ENCODE measurements around the gene AP3S2. TPM values are rescaled to one million over a fixed set of nuclear protein-coding genes. Genes with fewer than 3 reads are reported as not detected.
"Not testable (repeated sequence)": the region's sequence is repeated elsewhere in the genome, so short reads cannot be mapped to it uniquely, and the experiment has no call there.

Gene AP3S2
- total RNA-seq (37.9 and 50.2 TPM in 2 replicates), polyA plus RNA-seq (31.0 and 34.6 TPM in 2 replicates)

GRCh38 chr15:89893696-89894447 lies at the start of gene AP3S2:
AP3S2 (minus strand) TSS chr15:89893994; CDS start chr15:89893949, 45 bp downstream.
- Histone ChIP-seq H3K4me3 (peak within 1 kb of the TSS; percentile 86), H3K27ac (peak within 1 kb of the TSS; percentile 91), H3K9me3 (ENCODE audit: low read depth) (no peaks in the 10 kb centered on the region), H3K27me3 (no peaks in the 10 kb centered on the region), H3K36me3 (peaks cover 1% of the 10 kb centered on the region), H3K4me1 (ENCODE audit: low read depth) (peaks cover 4% of the 10 kb centered on the region)
- peak; percentile 92 to 97 for DNase-seq (ENCODE audit: low read depth in 1 of 2, low spot score in 1 of 2)
- no peak for TF ChIP-seq CTCF (IDR thresholded peaks at IDR 0.05; ENCODE audit: low read depth, low read length)

GRCh38 chr15:89939910-89940309 lies 46.1 kb upstream of the AP3S2 start:
- H3K27ac ChIP-seq, result no peak overlapping the region
- H3K4me3 ChIP-seq, result no peak overlapping the region
- no peak for DNase-seq (ENCODE audit: low read depth in 1 of 2, low spot score in 1 of 2)
- H3K9me3 ChIP-seq (ENCODE audit: low read depth), result no peaks in the 10 kb centered on the region
- no peaks in the 10 kb centered on the region for H3K4me1 ChIP-seq (ENCODE audit: low read depth)
- no peaks in the 10 kb centered on the region for H3K27me3 ChIP-seq
- no peaks in the 10 kb centered on the region for H3K36me3 ChIP-seq
- TF ChIP-seq CTCF (IDR thresholded peaks at IDR 0.05; ENCODE audit: low read depth, low read length), result no peak

GRCh38 chr15:89939377-89939776 lies 45.6 kb upstream of the AP3S2 start:
- H3K36me3 ChIP-seq; H3K4me1 ChIP-seq (ENCODE audit: low read depth); DNase-seq (ENCODE audit: low read depth in 1 of 2, low spot score in 1 of 2); H3K9me3 ChIP-seq (ENCODE audit: low read depth); H3K4me3 ChIP-seq; H3K27ac ChIP-seq; H3K27me3 ChIP-seq: not testable (repeated sequence)

GRCh38 chr15:89937365-89938350 lies 43.9 kb upstream of the AP3S2 start:
- Histone ChIP-seq H3K4me1 (ENCODE audit: low read depth) (no peaks in the 10 kb centered on the region), H3K36me3 (no peaks in the 10 kb centered on the region), H3K4me3 (no peak overlapping the region), H3K27me3 (no peaks in the 10 kb centered on the region), H3K9me3 (ENCODE audit: low read depth) (no peaks in the 10 kb centered on the region), H3K27ac (no peak overlapping the region)
- DNase-seq (ENCODE audit: low read depth in 1 of 2, low spot score in 1 of 2), result no peak
- no peak for TF ChIP-seq CTCF (IDR thresholded peaks at IDR 0.05; ENCODE audit: low read depth, low read length)

- Histone ChIP-seq H3K36me3 (no peaks in the 10 kb centered on the region), H3K27ac (no peak overlapping the region), H3K4me3 (no peak overlapping the region), H3K27me3 (no peaks in the 10 kb centered on the region), H3K9me3 (ENCODE audit: low read depth) (no peaks in the 10 kb centered on the region), H3K4me1 (ENCODE audit: low read depth) (no peaks in the 10 kb centered on the region)
- DNase-seq (ENCODE audit: low read depth in 1 of 2, low spot score in 1 of 2), result no peak
- TF ChIP-seq CTCF (IDR thresholded peaks at IDR 0.05; ENCODE audit: low read depth, low read length), result no peak
Measured at GRCh38 chr15:89936786-89937265, 43.0 kb upstream of the AP3S2 start.

Data from cardiac muscle cell (in vitro differentiated cells and primary cell).